HG03439 (cell line): ENCODE measurements around the gene NALCN.
A peak's percentile ranks its signal among the peaks of the same experiment; 100 is the strongest.

Experiments used
- ATAC-seq: cut with Tn5 transposase; IDR thresholded peaks from one replicate; pipeline ENCODE4 v1.9.1; 2021; ENCODE audit warnings: mild to moderate bottlenecking, moderate library complexity; ENCODE audit not compliant: unreplicated experiment

The NALCN gene

DNA sequence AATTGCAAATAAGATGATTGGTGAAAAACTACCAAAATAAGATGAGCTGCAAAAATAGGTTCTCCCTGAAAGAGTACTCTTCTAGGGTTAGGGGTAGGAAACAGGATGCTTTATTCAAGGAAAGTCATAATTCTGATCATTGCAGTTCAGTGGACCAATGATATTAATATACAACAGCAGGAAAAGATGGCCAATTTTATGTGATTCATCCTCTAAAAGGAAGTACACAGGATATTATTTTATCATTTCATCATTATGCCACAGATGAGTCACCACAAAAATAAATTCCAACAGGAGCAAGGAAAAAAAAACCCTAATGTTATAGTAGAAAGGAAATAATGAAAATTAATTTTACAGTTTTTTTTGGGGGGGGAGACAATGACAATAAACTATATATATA lies 205.0 kb downstream of the NALCN start:
- ATAC-seq: no peak

DNA sequence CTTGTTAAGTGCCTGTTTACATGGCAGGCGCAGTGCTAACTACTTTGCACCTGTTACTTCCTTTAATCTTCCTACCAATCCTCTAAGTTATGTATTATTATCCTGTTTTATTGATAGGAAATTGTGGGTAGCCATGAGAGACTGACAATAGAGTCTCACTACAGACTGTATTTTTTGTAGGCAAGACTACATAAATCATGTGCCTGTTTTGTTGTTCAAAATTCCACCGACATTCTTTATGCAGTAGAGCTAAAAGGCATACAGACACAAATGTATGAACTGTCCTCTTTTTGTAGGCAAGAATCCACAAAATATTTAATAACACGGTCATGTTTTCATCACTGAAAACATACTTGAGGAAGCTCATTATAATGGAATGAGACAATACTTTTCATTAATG lies 205.5 kb downstream of the NALCN start:
- ATAC-seq: no peak

DNA sequence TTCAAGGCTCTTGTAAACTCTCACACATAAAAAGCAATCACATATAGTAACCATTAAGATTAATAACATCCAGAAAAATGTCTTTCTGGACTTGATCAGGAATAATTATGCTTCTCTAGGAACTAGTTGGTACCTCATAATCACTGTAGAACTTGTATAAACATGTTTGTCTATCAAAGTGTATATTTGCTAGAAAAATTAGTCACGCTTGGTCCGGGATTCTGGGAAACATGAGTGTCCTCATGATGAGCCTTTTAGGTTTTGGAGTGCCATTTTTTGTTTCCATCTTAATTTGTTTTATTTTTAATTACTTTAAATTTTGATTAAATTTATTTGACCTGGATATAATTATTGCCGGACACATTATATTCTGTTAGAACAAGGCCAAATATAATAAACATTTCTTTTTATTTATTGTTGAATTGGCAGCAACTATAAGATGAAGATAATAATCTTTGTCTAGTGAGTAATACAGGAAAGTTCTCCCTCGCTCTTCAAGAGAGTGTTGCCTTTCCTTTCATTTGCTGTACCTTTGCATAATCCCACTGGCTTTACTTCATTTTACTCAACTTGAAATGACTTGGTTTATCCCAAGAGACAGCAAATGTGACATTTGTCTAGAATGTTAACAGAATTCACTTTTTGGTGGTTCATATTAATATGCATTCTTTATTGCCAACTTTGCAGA lies 207.0 kb downstream of the NALCN start:
- ATAC-seq: no peak

DNA sequence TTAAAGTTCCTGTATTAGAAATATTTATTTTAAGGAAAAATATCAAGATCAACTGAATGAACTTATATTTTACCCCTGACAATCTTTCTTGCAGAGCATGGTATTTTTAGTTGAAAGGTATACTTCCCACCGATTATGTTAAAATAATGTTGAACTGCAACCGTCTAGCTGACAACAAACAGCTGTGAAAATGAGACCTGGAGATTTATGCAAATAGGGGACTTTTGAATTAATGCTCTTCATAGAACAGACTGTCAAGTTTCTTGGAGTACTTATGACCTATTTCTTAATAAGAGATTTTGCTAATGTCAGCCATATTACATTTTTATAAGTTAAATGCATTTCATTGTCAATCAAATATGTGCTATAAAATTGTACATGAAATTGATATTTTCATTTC lies 210.9 kb downstream of the NALCN start:
- no peak for ATAC-seq

DNA sequence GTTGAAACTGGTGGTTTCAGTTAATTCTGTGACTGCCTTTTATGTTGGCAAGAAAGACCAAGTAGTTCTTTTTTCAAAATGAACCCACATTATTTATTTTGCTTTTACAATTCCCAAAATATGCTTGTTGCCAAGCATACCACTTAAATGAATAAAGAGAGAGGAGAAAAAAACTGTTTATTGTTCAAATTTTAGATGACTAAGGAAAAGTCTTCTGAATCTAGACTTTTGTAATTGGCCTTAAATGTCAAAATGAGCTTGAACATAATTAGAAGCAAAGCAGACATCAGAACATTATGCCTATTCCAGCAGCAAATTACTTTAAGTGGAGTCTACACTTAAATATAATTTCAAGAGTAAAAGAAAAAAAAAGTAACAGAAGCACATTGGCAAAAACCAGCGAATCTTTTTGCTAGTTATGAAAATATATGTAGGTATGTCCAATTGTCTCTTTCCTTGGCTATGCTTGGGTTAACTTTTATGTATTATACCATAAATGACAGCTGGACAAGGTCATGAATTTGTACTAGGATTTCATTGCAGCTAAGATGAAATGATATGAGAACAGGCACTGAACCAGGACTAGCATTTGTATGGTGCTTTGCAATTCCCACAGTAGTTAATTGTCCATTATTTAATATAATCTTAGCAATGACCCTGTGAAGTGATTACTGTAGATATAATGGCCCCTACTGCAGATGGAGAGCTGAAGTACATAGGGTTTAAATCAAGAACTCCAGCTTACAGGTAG lies 211.9 kb downstream of the NALCN start:
- ATAC-seq: no peak

DNA sequence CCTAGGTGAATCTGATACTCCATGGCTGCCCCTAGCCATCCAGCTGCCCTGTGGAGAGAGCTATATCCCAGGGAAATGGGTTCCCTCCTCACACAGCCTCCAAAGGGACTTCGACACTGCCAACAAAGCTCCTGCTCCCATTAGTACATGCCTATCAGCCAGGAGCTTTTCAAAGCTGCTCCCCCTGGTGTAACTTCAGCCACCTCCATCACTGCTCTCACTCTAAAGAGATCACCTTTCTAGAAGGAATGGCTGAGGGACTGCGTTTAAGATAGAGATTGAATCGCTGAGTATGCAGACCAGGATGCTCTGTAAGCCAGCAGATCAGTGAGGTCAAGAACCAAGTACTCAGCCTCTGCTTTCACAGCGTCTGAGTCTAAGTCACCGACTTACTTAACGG lies 213.7 kb downstream of the NALCN start:
- ATAC-seq: no peak

DNA sequence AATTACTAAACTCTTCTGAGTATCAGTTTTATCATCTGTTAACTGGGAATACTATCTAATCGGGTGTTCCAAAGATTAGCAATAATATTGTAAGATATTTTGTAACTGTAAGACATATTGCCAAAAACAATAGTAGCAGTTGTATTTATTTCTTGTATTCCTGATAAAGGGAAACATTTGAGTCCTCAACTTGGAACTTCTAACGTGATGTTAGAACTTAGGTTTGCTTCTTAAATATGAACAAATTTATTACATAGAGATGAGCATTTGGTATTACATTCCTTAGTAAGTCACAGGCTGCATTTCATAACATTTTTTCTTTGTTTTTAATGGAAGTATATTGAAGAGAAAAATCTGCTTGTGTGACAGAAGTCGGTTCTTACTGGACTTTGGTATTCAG lies 225.3 kb downstream of the NALCN start:
- no peak for ATAC-seq

DNA sequence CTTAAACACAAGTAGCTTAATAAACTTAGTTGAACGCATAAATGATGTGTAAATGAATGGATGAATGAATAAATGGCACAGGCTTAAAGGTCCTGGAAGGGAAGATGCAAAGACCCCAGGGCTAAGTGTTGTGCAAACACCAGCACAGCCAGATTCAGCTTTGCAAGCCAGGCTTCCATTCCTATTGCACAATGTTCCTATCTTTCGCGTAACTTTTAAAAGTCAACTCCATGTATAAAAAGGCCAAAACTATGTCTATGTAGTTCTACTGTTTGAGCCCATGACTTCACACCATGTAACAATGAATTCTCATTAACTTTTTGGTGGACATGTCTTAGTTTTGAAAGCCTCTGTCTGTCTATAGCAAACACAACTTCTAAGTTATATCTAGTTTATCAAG lies 226.0 kb downstream of the NALCN start:
- no peak for ATAC-seq

DNA sequence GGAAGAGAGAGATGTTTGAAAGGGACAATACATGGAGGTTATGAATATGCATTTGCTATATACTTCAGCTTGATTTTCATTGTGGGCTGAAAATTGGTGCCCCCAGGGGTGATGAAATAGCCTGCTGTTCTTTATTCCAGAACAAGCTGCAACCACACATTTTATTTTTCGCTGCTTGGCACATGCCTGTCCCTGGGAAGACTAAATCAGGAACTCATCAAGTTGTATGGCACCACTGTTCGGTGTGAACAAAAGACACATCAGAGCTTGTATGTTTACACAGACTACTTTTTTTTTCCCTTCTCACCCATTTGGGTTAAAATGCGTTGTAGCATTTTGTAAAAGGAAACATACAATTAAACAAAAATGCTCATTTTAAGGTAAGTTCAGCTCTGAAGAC lies 230.7 kb downstream of the NALCN start:
- ATAC-seq: no peak

DNA sequence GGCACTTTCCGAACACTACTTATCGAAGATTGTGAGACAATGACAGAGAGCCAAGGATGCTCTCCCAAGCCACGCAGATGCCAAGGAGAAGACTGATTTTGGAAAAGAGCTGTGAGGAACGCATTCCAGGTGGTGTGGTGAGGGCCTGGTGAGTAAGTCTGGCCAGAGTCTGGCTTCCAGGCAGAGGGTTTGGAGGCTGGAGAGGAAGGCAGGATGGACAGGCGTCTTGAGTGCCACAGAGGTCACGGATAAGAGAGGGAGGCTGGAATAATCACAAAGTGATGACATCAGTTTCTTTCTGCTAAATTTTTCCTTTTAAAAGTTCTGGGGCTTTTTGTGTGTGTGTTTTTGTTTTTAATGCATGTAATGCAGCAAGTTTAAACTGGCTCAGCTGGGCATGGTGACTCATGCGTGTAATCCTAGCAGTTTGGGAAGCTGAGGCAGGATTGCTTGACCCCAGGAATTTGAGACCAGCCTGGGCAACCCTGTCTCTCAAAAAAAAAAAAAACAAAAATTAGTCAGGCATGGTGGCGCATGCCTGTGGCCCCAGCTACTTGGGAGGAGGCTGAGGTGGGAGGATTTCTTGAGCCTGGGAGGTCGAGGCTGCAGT lies 235.1 kb downstream of the NALCN start:
- no peak for ATAC-seq

DNA sequence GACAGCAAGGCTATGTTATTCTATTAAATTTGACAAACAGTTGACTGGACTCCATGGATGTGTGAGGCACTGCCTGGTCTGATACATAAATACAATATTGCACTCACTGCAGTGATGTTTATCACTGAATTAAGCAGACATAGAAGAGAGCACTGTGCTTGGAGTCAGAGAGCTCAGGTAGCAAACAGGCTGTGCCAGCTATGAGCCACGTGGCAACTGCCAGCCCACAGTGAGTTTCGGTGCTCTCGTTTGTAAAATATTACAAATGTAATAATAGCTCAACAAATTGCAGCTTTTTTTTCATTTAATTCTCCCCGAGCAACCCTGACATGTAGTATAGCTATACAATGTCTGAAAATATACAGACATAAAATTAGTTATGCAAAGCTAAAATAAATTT lies 237.3 kb downstream of the NALCN start:
- ATAC-seq: no peak

DNA sequence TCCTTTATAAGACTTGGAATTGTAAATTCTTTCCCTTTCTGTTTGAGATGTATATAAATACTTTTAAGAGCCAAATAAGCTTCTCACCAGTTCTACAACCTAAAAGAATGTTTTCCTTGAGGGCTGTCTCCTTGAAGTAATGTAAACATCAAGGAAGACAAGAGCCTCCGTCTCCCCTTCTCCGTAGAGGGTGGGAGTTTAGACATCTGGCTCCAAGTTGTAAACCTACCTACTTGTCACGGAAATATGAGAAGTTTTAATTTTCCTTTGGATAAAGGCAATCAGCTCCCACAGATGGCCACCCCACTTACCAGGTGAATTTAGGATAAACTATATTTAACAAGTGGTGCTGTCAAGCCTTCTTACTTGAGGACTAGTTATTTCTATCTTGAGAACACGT lies 237.9 kb downstream of the NALCN start:
- no peak for ATAC-seq

DNA sequence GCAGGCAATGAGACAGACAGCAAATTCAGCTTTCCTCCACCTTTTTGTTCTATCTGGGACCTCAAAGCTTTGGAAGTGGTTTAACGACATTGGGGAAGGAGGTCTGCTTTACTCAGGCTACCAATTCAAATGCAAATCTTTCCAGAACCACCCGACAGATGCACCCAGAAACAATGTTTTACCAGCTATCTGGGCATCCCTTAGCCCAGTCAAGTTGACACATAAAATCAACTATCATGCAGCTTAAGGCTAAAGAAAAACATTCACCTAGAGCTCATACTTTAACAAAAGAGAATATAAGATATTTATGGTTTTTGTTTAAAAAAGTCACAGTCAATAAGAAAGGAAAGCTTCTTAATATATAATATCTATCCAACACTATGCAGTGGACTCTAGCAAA lies 246.0 kb downstream of the NALCN start:
- no peak for ATAC-seq

DNA sequence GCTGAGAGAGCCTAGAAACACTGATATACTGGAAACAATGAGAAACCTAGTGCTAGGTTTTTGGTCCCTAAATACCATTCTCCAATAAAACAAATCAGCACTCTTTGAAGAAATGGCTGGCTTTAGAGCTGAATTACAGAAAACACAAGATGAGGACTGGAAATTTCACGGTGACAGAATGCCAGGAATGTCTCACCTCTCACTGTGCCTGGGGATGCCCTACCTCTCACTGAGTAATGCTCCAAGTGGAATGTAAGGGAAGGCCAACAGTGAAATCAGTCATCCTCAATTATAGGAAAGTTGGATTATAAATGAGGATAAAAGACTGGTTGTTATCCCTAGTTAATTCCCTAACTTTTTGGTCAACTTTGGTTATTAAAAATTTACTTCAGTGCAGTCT lies 259.0 kb downstream of the NALCN start:
- ATAC-seq: no peak

DNA sequence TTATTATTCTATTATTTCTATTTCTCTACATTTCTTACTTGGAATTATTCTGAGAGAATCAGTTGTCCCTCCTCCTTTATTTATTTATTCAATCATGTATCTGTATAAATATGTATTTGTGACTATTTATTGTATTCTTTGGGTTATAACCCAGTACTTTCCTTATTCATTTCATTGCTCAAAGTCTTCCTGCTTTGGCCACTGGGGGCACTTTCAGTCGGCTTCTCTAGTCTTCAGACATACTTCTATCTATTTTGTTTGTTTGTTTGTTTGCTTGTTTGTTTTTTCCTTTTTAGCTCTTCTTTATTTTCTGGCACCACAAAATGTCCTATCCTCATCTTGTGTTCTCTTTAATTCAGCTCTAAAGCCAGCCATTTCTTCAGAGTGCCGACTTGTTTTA lies 260.4 kb downstream of the NALCN start:
- no peak for ATAC-seq

DNA sequence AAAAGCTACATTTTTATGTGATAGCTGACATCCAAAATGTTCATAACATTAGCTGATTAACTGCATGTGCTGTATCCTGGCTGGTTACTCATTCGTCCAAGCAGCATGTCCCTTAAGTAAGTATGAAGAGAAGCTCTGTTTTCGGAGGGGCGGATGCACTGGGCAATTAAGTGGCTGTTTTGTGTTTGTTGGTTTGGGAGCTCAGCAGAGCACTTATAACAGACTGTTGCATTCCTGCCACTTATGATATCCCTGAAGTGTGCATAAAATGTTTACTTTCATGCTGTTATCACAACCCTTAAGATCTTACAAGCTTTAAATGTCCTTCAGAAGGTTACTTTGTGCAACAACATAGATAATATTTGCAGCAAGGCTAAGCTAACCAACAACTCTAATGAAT lies 264.1 kb downstream of the NALCN start:
- no peak for ATAC-seq

DNA sequence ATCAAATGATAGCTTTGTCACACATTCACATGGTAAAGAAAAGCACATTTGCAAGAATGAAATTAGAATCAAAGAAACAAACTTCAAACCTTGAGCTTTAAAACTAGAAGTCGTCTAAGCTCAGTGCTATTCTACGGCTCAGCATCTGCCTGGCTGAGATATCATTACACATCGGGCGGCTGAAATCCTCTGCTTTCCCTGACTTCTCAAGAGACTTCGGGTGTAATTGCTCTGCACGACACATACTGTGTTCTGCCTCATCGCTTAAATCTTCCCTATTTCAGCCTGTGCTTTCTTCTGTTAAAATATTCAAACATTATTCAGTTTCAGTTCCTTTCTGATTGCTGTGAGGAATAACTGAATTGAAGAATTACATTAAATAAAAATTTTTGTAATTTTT lies 265.3 kb downstream of the NALCN start:
- no peak for ATAC-seq

DNA sequence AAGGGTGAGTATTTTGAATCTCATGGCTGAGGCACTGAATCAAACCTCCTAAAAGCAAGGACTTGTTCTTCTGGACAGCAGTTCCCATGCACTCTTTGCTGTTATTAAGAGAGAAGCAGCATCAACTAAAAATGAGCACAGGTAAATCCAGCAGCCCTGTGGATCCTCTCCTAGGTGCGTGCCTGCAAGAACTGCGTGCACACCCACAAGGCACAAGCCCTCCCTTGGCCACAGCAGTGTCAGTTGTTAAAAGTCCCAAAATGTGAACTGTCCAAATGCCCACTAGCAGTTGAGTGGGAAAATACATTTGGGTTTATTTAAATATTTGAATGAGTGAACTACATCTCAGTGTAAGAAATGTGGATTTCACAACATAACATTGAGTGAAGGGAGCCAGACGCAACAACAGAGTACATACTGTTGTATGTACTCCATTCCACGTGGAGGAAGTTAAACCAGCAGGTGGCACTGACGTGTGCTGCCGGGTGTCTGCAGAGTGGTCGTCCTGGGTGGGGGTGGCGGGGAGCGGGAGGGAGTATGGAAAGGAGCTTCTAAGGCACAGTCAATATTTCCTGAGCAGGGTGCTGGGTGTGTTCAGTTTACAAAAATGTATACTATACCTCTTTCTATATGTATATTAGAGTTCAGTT lies 266.4 kb downstream of the NALCN start:
- ATAC-seq: no peak

DNA sequence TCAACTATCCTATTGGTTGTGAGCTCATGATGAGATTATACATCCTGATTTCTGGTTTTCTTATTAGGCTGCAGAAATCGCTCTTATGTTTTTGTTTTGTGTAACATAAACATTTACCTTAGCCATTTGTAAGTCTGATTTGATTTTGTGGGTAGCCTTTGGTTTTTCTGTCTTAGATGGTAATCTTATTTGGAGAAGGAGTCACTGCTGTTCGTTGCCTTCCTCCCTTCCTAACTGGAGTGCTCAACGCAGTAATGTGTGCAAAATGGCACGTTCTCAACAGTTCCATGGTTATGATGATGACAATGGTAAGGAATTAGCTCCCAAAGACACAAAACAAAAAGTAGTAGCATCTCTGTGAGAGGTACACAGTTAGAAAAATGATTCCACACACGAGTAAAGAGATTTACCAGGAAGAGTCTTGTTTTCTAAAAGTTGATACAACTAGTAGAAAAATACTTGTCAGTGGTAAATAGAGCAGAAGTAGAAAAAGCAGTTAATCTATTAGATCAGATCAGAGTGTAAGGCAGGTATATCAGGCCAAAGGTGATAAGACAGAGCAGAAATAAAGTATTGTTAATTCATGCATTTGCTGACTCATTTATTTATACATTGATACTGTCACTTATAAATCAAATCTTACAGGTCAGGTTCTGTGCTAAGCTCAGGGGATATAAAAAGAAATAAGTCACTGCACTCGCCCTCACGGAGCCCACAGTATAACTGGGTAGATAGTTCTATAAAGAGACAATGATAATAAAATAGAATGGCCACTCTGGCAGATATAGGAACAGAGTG lies 270.0 kb downstream of the NALCN start:
- ATAC-seq: no peak

DNA sequence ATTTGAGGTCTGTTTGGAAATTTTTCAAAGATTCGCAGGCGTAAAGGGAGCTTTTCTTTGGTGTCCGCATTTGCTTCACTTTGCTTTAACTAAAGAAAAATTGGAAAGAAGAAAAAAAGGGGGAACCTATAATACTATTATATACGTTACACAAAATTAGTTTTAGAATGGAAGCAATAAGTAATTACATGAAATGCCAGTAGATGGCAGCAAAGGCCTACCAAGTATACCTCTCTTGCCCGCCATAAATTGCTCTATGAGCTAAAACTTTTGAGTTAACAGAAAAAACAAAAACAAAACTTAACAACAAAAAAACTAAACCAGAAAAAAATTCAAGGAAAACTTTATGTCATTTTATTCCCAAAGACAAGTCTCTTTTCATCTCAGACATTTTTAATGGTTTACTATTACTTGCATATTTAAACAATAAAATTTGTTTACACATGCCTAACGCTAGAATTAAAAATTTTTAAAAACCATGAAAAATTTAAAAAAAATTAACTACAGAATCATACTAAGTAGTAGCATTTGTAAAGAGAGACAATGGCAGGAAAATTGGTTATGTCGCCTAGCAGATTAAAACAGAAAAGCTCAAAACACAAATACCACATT lies 271.4 kb downstream of the NALCN start:
- ATAC-seq: peak; percentile 78

DNA sequence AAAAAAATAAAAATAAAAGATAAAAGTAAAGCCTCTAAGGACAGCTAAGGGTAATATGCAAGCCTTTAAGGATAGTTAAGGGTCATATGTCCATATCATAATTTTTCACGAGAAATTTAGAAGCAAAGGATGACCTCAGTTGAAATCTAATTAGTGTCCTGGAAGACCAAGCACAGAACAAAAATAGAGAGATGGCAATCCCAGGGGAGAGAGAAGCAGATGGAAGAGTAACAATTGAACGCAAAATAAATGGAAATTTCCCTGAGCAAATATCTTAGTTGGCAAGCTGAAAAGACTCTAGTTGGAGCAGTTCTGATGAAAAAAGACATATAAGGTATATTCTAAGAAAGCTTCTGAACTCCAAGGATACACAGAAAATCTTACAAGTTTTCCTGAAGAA lies 275.4 kb downstream of the NALCN start:
- no peak for ATAC-seq
